Measurements from ENCODE around the gene CPM.
"Not testable (repeated sequence)": the region's sequence is repeated elsewhere in the genome, so short reads cannot be mapped to it uniquely, and the experiment has no call there.

- TF ChIP-seq ZNF8 (CRISPR knock-in tag; IDR thresholded peaks at IDR 0.05); ARNTL (CRISPR knock-in tag; IDR thresholded peaks at IDR 0.05; ENCODE audit: borderline replicate concordance, low read depth); ZC3H10 (CRISPR knock-in tag; IDR thresholded peaks at IDR 0.05); CREB5 (CRISPR knock-in tag; IDR thresholded peaks at IDR 0.05; ENCODE audit: low read depth): not testable (repeated sequence)
These were observed 123.0 kb downstream of the CPM start for GRCh38 chr12:68810027-68810389.
